Suprapubic skin (tissue), 4 donors: ENCODE results near the gene BDP1. TPM values are rescaled to one million over a fixed set of nuclear protein-coding genes. Genes with fewer than 3 reads are reported as not detected.
"Not testable (repeated sequence)": the region's sequence is repeated elsewhere in the genome, so short reads cannot be mapped to it uniquely, and the experiment has no call there.

Source experiments
- DNase-seq, 2 donors: peaks; one replicate each; pipeline ENCODE4 v3.0.0-alpha.2; 2019; ENCODE audit warnings: low spot score in 2 of 2
- H3K27ac ChIP-seq: fragments of 200-600 bp; sonication (generic); one replicate; pipeline ENCODE4 v1.5.1; 2019
- H3K27me3 ChIP-seq: fragments of 200-600 bp; sonication (generic); one replicate; pipeline ENCODE4 v1.5.1; 2019
- H3K36me3 ChIP-seq: fragments of 200-600 bp; sonication (generic); one replicate; pipeline ENCODE4 v1.5.1; 2019
- H3K4me1 ChIP-seq: fragments of 200-600 bp; sonication (generic); one replicate; pipeline ENCODE4 v1.5.1; 2019
- H3K4me3 ChIP-seq: fragments of 200-600 bp; sonication (generic); one replicate; pipeline ENCODE4 v1.5.1; 2019; ENCODE audit warnings: mild to moderate bottlenecking
- H3K9me3 ChIP-seq: fragments of 200-600 bp; sonication (generic); one replicate; pipeline ENCODE4 v1.5.1; 2019
- CTCF ChIP-seq, 2 donors: fragments of 200-600 bp in 1 of 2; fragments of 450-650 bp in 1 of 2; sonication (generic) in 1 of 2; IDR thresholded peaks; one replicate each; pipeline ENCODE4 v1.5.1; 2016 to 2019; ENCODE audit warnings: antibody characterized with exemption in 2 of 2, mild to moderate bottlenecking in 1 of 2, moderate library complexity in 1 of 2
- EP300 ChIP-seq: sonication (generic); formaldehyde crosslinking; IDR thresholded peaks from one replicate; pipeline ENCODE4 v1.6.1; 2017; ENCODE audit warnings: antibody characterized with exemption
- POLR2A ChIP-seq, 2 donors: fragments of 450-650 bp; IDR thresholded peaks; one replicate each; pipeline ENCODE4 v1.6.1; 2017; ENCODE audit warnings: antibody characterized with exemption in 2 of 2, mild to moderate bottlenecking in 2 of 2, moderate library complexity in 2 of 2
- POLR2AphosphoS5 ChIP-seq, 3 donors: sonication (generic); formaldehyde crosslinking; IDR thresholded peaks; one replicate each; pipeline ENCODE4 v1.6.1; 2017; ENCODE audit warnings: antibody characterized with exemption in 3 of 3
- WGBS: methylation state at CpG from one replicate; pipeline ENCODE4 v1.1.5; 2018; 5-methylcytosine and 5-hydroxymethylcytosine counted together
- total RNA-seq, 4 donors: library from RNA; depleted of rRNA; stranded (reverse); fragments of >200 nt; gene quantifications; one replicate each; pipeline ENCODE4 v1.1.0, GENCODE V29; 2016

BDP1 gene
- total RNA-seq, 4 donors from 2014 or later = 19.3 to 48.4 (median 30.5) TPM

- H3K4me3 ChIP-seq = no peak overlapping the region
- H3K4me1 ChIP-seq = no peaks in the 10 kb centered on the region
- H3K27me3 ChIP-seq = no peaks in the 10 kb centered on the region
- no peak for DNase-seq
- H3K36me3 ChIP-seq = peaks cover 34% of the 10 kb centered on the region
- TF ChIP-seq POLR2AphosphoS5 (IDR thresholded peaks at IDR 0.05) (no peak), EP300 (no peak), CTCF (IDR thresholded peaks at IDR 0.05) (no peak), POLR2A (IDR thresholded peaks at IDR 0.05) (no peak)
- 100% methylated on average over 1 of the region's 1 CpG for WGBS
- H3K9me3 ChIP-seq = no peaks in the 10 kb centered on the region
- H3K27ac ChIP-seq = no peak overlapping the region
Observed at GRCh38 chr5:71533615-71534014, 78.2 kb downstream of the BDP1 start.

- Histone ChIP-seq H3K9me3 (no peaks in the 10 kb centered on the region), H3K27ac (no peak overlapping the region), H3K4me3 (no peak overlapping the region), H3K36me3 (peaks cover 61% of the 10 kb centered on the region), H3K27me3 (no peaks in the 10 kb centered on the region), H3K4me1 (no peaks in the 10 kb centered on the region)
- DNase-seq = no peak
- TF ChIP-seq CTCF (IDR thresholded peaks at IDR 0.05) (no peak), POLR2A (IDR thresholded peaks at IDR 0.05) (no peak), EP300 (no peak), POLR2AphosphoS5 (IDR thresholded peaks at IDR 0.05) (no peak)
- 82% methylated on average over 3 of the region's 3 CpGs for WGBS
Observed at GRCh38 chr5:71537687-71538086, 82.2 kb downstream of the BDP1 start.

- not testable (repeated sequence) for H3K27ac ChIP-seq, H3K4me3 ChIP-seq, H3K9me3 ChIP-seq, H3K4me1 ChIP-seq, DNase-seq, H3K27me3 ChIP-seq
- H3K36me3 ChIP-seq = peaks cover 79% of the 10 kb centered on the region
- WGBS = 98% methylated on average over 7 of the region's 7 CpGs
Observed at GRCh38 chr5:71550885-71551284, 95.4 kb downstream of the BDP1 start.

- 97% methylated on average over 10 of the region's 27 CpGs for WGBS
- H3K27me3 ChIP-seq, H3K27ac ChIP-seq, H3K4me1 ChIP-seq, H3K4me3 ChIP-seq, DNase-seq, H3K9me3 ChIP-seq: not testable (repeated sequence)
- H3K36me3 ChIP-seq = peaks cover 76% of the 10 kb centered on the region
Observed at GRCh38 chr5:71551582-71551981, 96.1 kb downstream of the BDP1 start.

GRCh38 chr5:71552026-71552749, 96.7 kb downstream of the BDP1 start:
- H3K9me3 ChIP-seq, H3K27ac ChIP-seq, DNase-seq, H3K27me3 ChIP-seq, H3K4me1 ChIP-seq, H3K4me3 ChIP-seq: not testable (repeated sequence)
- 94% methylated on average over 25 of the region's 53 CpGs for WGBS
- H3K36me3 ChIP-seq = peaks cover 75% of the 10 kb centered on the region

- Histone ChIP-seq H3K27ac (no peak overlapping the region), H3K4me3 (no peak overlapping the region), H3K9me3 (no peaks in the 10 kb centered on the region), H3K4me1 (no peaks in the 10 kb centered on the region), H3K36me3 (peaks cover 72% of the 10 kb centered on the region), H3K27me3 (no peaks in the 10 kb centered on the region)
- TF ChIP-seq POLR2A (IDR thresholded peaks at IDR 0.05) = no peak
- no peak for TF ChIP-seq POLR2AphosphoS5 (IDR thresholded peaks at IDR 0.05)
- TF ChIP-seq CTCF (IDR thresholded peaks at IDR 0.05) = no peak
- no peak for TF ChIP-seq EP300
- no peak for DNase-seq
- 96% methylated on average over 4 of the region's 4 CpGs for WGBS
Observed at GRCh38 chr5:71563161-71563560, 107.7 kb downstream of the BDP1 start.

GRCh38 chr5:71564895-71565294, 109.4 kb downstream of the BDP1 start:
- Histone ChIP-seq H3K4me1 (no peaks in the 10 kb centered on the region), H3K9me3 (no peaks in the 10 kb centered on the region), H3K36me3 (peaks cover 58% of the 10 kb centered on the region), H3K27me3 (no peaks in the 10 kb centered on the region), H3K4me3 (no peak overlapping the region), H3K27ac (no peak overlapping the region)
- no peak for DNase-seq
- TF ChIP-seq POLR2AphosphoS5 (IDR thresholded peaks at IDR 0.05) (no peak), CTCF (IDR thresholded peaks at IDR 0.05) (no peak), EP300 (no peak), POLR2A (IDR thresholded peaks at IDR 0.05) (no peak)
